Astrocyte (in vitro differentiated cells and primary cell): Measurements from ENCODE around the gene CCND1. TPM values are rescaled to one million over a fixed set of nuclear protein-coding genes. Genes with fewer than 3 reads are reported as not detected.

Source experiments
- DNase-seq: peaks from one replicate; pipeline ENCODE4 v3.0.0-alpha.2; 2010; ENCODE audit warnings: low read depth
- FAIRE-seq: peaks from 2 replicates; lab custom pipeline; 2011; peaks lifted over from hg19 to GRCh38; lab: Jason Lieb, UNC
- H2AFZ ChIP-seq: 2 replicates; pipeline ENCODE4 v1.6.0; 2012; ENCODE audit warnings: low read depth, low read length, inconsistent platforms
- H3K27ac ChIP-seq: 2 replicates; pipeline ENCODE4 v1.5.1; 2011; ENCODE audit warnings: low read depth, low read length, inconsistent platforms
- H3K27me3 ChIP-seq: 2 replicates; pipeline ENCODE4 v1.6.0; 2011; ENCODE audit warnings: low read length, inconsistent platforms; ENCODE audit not compliant: insufficient read depth
- H3K36me3 ChIP-seq: 2 replicates; pipeline ENCODE4 v1.5.1; 2011; ENCODE audit warnings: low read length, inconsistent platforms; ENCODE audit not compliant: insufficient read depth
- H3K4me1 ChIP-seq: 2 replicates; pipeline ENCODE4 v1.5.1; 2011; ENCODE audit warnings: low read length, inconsistent platforms; ENCODE audit not compliant: insufficient read depth
- H3K4me2 ChIP-seq: 2 replicates; pipeline ENCODE4 v1.6.0; 2012; ENCODE audit warnings: low read length, inconsistent platforms
- H3K4me3 ChIP-seq: 2 replicates; pipeline ENCODE4 v1.5.1; 2011; ENCODE audit warnings: low read depth, mild to moderate bottlenecking, low read length, inconsistent platforms; ENCODE audit not compliant: insufficient read depth
- H3K79me2 ChIP-seq: 2 replicates; pipeline ENCODE4 v1.6.0; 2012; ENCODE audit warnings: mild to moderate bottlenecking, low read length, inconsistent platforms; ENCODE audit not compliant: insufficient read depth
- H3K9ac ChIP-seq: 2 replicates; pipeline ENCODE4 v1.6.0; 2012; ENCODE audit warnings: mild to moderate bottlenecking, low read length, inconsistent platforms
- H3K9me3 ChIP-seq: 2 replicates; pipeline ENCODE4 v1.5.1; 2012; ENCODE audit warnings: low read depth, mild to moderate bottlenecking, low read length, inconsistent platforms; ENCODE audit not compliant: insufficient read depth
- H4K20me1 ChIP-seq: 2 replicates; pipeline ENCODE4 v1.6.0; 2012; ENCODE audit warnings: low read length, inconsistent platforms; ENCODE audit not compliant: insufficient read depth
- H3K27ac Mint-ChIP-seq: one replicate; pipeline ENCODE4 v1.8.0; 2021; ENCODE audit warnings: mild to moderate bottlenecking, mixed read lengths; ENCODE audit not compliant: unreplicated experiment
- H3K27me3 Mint-ChIP-seq: one replicate; pipeline ENCODE4 v1.8.0; 2021; ENCODE audit warnings: low read depth, mixed read lengths; ENCODE audit not compliant: unreplicated experiment
- H3K36me3 Mint-ChIP-seq: one replicate; pipeline ENCODE4 v1.8.0; 2021; ENCODE audit warnings: low read depth, mixed read lengths; ENCODE audit not compliant: unreplicated experiment
- H3K4me1 Mint-ChIP-seq: one replicate; pipeline ENCODE4 v1.8.0; 2021; ENCODE audit warnings: low read depth, mixed read lengths; ENCODE audit not compliant: unreplicated experiment
- H3K4me3 Mint-ChIP-seq: one replicate; pipeline ENCODE4 v1.8.0; 2021; ENCODE audit warnings: mild to moderate bottlenecking, moderate library complexity, mixed read lengths; ENCODE audit not compliant: unreplicated experiment
- H3K9me3 Mint-ChIP-seq: one replicate; pipeline ENCODE4 v1.8.0; 2021; ENCODE audit warnings: mild to moderate bottlenecking, mixed read lengths; ENCODE audit not compliant: unreplicated experiment
- CTCF ChIP-seq: IDR thresholded peaks from 2 replicates; pipeline ENCODE4 v1.5.1; 2011; ENCODE audit warnings: low read depth, mild to moderate bottlenecking, inconsistent platforms, low read length, moderate library complexity; ENCODE audit not compliant: insufficient read depth
- EZH2 ChIP-seq: IDR thresholded peaks from 2 replicates; pipeline ENCODE4 v1.6.1; 2012; ENCODE audit warnings: mild to moderate bottlenecking, low read length, inconsistent platforms; ENCODE audit not compliant: insufficient read depth
- total RNA-seq: library from RNA; stranded (reverse); gene quantifications from 2 replicates; pipeline ENCODE4 v1.2.1, GENCODE V29; 2021

The CCND1 gene
- total RNA-seq, 1 donor from 2014 or later, result 482 TPM

GRCh38 chr11:69657456-69657910, 16.5 kb downstream of the CCND1 start:
- H3K27ac Mint-ChIP-seq, result no peak overlapping the region
- FAIRE-seq (no peak), DNase-seq (no peak)
- peaks cover 29% of the 10 kb centered on the region for H4K20me1 ChIP-seq
- H3K9me3 Mint-ChIP-seq, result no peaks in the 10 kb centered on the region
- H3K4me3 ChIP-seq, result no peak overlapping the region
- no peak for TF ChIP-seq CTCF
- no peak for TF ChIP-seq EZH2
- H3K27me3 ChIP-seq, result no peaks in the 10 kb centered on the region
- peaks cover 15% of the 10 kb centered on the region for H3K4me1 ChIP-seq
- H3K4me1 Mint-ChIP-seq, result peaks cover 8% of the 10 kb centered on the region
- peaks cover 15% of the 10 kb centered on the region for H3K36me3 Mint-ChIP-seq
- H3K27me3 Mint-ChIP-seq, result peaks cover 4% of the 10 kb centered on the region
- peaks cover 13% of the 10 kb centered on the region for H3K36me3 ChIP-seq
- no peak overlapping the region for H3K4me2 ChIP-seq
- no peak overlapping the region for H3K9ac ChIP-seq
- no peaks in the 10 kb centered on the region for H3K9me3 ChIP-seq
- no peak overlapping the region for H3K27ac ChIP-seq
- no peaks in the 10 kb centered on the region for H3K79me2 ChIP-seq
- no peak overlapping the region for H3K4me3 Mint-ChIP-seq
- H2AFZ ChIP-seq, result no peak overlapping the region

- peaks cover 15% of the 10 kb centered on the region for H3K36me3 Mint-ChIP-seq
- TF ChIP-seq EZH2 (no peak), CTCF (no peak)
- DNase-seq, result peak; percentile 41
- Histone ChIP-seq H3K4me1 (peaks cover 15% of the 10 kb centered on the region), H3K27me3 (no peaks in the 10 kb centered on the region), H4K20me1 (peaks cover 23% of the 10 kb centered on the region), H3K27ac (no peak overlapping the region), H3K9ac (peak overlapping the region; percentile 39), H3K4me3 (no peak overlapping the region), H3K4me2 (peak overlapping the region; percentile 13), H3K9me3 (no peaks in the 10 kb centered on the region), H2AFZ (no peak overlapping the region), H3K36me3 (peaks cover 7% of the 10 kb centered on the region), H3K79me2 (no peaks in the 10 kb centered on the region)
- H3K27me3 Mint-ChIP-seq, result peaks cover 4% of the 10 kb centered on the region
- peaks cover 8% of the 10 kb centered on the region for H3K4me1 Mint-ChIP-seq
- FAIRE-seq, result no peak
- H3K4me3 Mint-ChIP-seq, result no peak overlapping the region
- no peak overlapping the region for H3K27ac Mint-ChIP-seq
- H3K9me3 Mint-ChIP-seq, result no peaks in the 10 kb centered on the region
These were observed 17.1 kb downstream of the CCND1 start for GRCh38 chr11:69657911-69658625.
